Kidney epithelial cell (primary cell): ENCODE data around the gene C2orf76. TPM values are rescaled to one million over a fixed set of nuclear protein-coding genes. Genes with fewer than 3 reads are reported as not detected.

Source experiments
- DNase-seq: peaks from one replicate; pipeline ENCODE4 v3.0.0-alpha.2; 2010; ENCODE audit warnings: low read depth
- H3K27me3 ChIP-seq: 2 replicates; pipeline ENCODE4 v1.6.0; 2011; ENCODE audit warnings: low read length; ENCODE audit not compliant: control insufficient read depth, insufficient read depth
- H3K36me3 ChIP-seq: 2 replicates; pipeline ENCODE4 v1.5.1; 2011; ENCODE audit warnings: low read length; ENCODE audit not compliant: control insufficient read depth, insufficient read depth
- H3K4me3 ChIP-seq: 2 replicates; pipeline ENCODE4 v1.5.1; 2011; ENCODE audit warnings: low read depth, mild to moderate bottlenecking, control low read depth, low read length
- CTCF ChIP-seq: IDR thresholded peaks from 2 replicates; pipeline ENCODE4 v1.5.1; 2011; ENCODE audit warnings: mild to moderate bottlenecking, moderate library complexity, low read length, control low read depth, inconsistent platforms; ENCODE audit not compliant: insufficient read depth, poor library complexity, severe bottlenecking
- total RNA-seq: library from RNA; depleted of rRNA; stranded (reverse); fragments of >200 nt; gene quantifications from 2 replicates; pipeline ENCODE4 v1.2.3, GENCODE V29; 2015

C2orf76 gene
- total RNA-seq, 1 donor from 2014 or later: 6.4 TPM

- DNase-seq: no peak
- no peak for TF ChIP-seq CTCF
- Histone ChIP-seq H3K36me3 (no peaks in the 10 kb centered on the region), H3K4me3 (no peak overlapping the region), H3K27me3 (no peaks in the 10 kb centered on the region)
Measured at GRCh38 chr2:119311371-119311770, 55.3 kb downstream of the C2orf76 start.

GRCh38 chr2:119308793-119309330 lies 57.8 kb downstream of the C2orf76 start:
- no peak for TF ChIP-seq CTCF
- Histone ChIP-seq H3K36me3 (no peaks in the 10 kb centered on the region), H3K27me3 (no peaks in the 10 kb centered on the region), H3K4me3 (no peak overlapping the region)
- DNase-seq: no peak

GRCh38 chr2:119307419-119308140 lies 59.1 kb downstream of the C2orf76 start:
- no peak for TF ChIP-seq CTCF
- Histone ChIP-seq H3K36me3 (no peaks in the 10 kb centered on the region), H3K4me3 (no peak overlapping the region), H3K27me3 (no peaks in the 10 kb centered on the region)
- DNase-seq: no peak

- no peak for DNase-seq
- TF ChIP-seq CTCF: no peak
- H3K4me3 ChIP-seq: no peak overlapping the region
- no peaks in the 10 kb centered on the region for H3K27me3 ChIP-seq
- no peaks in the 10 kb centered on the region for H3K36me3 ChIP-seq
Measured at GRCh38 chr2:119306196-119306590, 60.4 kb downstream of the C2orf76 start.

- H3K4me3 ChIP-seq: no peak overlapping the region
- no peak for TF ChIP-seq CTCF
- H3K27me3 ChIP-seq: no peaks in the 10 kb centered on the region
- no peak for DNase-seq
- no peaks in the 10 kb centered on the region for H3K36me3 ChIP-seq
Measured at GRCh38 chr2:119305497-119306195, 61.0 kb downstream of the C2orf76 start.

- no peak for TF ChIP-seq CTCF
- H3K27me3 ChIP-seq: no peaks in the 10 kb centered on the region
- no peak overlapping the region for H3K4me3 ChIP-seq
- no peaks in the 10 kb centered on the region for H3K36me3 ChIP-seq
- DNase-seq: no peak
Measured at GRCh38 chr2:119304847-119305246, 61.8 kb downstream of the C2orf76 start.
